Suprapubic skin (tissue), 4 donors: ENCODE results near the gene FBXO42. TPM values are rescaled to one million over a fixed set of nuclear protein-coding genes. Genes with fewer than 3 reads are reported as not detected.
A peak's percentile ranks its signal among the peaks of the same experiment; 100 is the strongest.

Source experiments
- DNase-seq, 2 donors: peaks; one replicate each; pipeline ENCODE4 v3.0.0-alpha.2; 2019; ENCODE audit warnings: low spot score in 2 of 2
- H3K27ac ChIP-seq: fragments of 200-600 bp; sonication (generic); one replicate; pipeline ENCODE4 v1.5.1; 2019
- H3K27me3 ChIP-seq: fragments of 200-600 bp; sonication (generic); one replicate; pipeline ENCODE4 v1.5.1; 2019
- H3K36me3 ChIP-seq: fragments of 200-600 bp; sonication (generic); one replicate; pipeline ENCODE4 v1.5.1; 2019
- H3K4me1 ChIP-seq: fragments of 200-600 bp; sonication (generic); one replicate; pipeline ENCODE4 v1.5.1; 2019
- H3K4me3 ChIP-seq: fragments of 200-600 bp; sonication (generic); one replicate; pipeline ENCODE4 v1.5.1; 2019; ENCODE audit warnings: mild to moderate bottlenecking
- H3K9me3 ChIP-seq: fragments of 200-600 bp; sonication (generic); one replicate; pipeline ENCODE4 v1.5.1; 2019
- EP300 ChIP-seq: sonication (generic); formaldehyde crosslinking; IDR thresholded peaks from one replicate; pipeline ENCODE4 v1.6.1; 2017; ENCODE audit warnings: antibody characterized with exemption
- POLR2A ChIP-seq, 2 donors: fragments of 450-650 bp; IDR thresholded peaks; one replicate each; pipeline ENCODE4 v1.6.1; 2017; ENCODE audit warnings: antibody characterized with exemption in 2 of 2, mild to moderate bottlenecking in 2 of 2, moderate library complexity in 2 of 2
- POLR2AphosphoS5 ChIP-seq, 3 donors: sonication (generic); formaldehyde crosslinking; IDR thresholded peaks; one replicate each; pipeline ENCODE4 v1.6.1; 2017; ENCODE audit warnings: antibody characterized with exemption in 3 of 3
- whole genome bisulfite sequencing: methylation state at CpG from one replicate; pipeline ENCODE4 v1.1.5; 2018; 5-methylcytosine and 5-hydroxymethylcytosine counted together
- total RNA-seq, 4 donors: library from RNA; depleted of rRNA; stranded (reverse); fragments of >200 nt; gene quantifications; one replicate each; pipeline ENCODE4 v1.1.0, GENCODE V29; 2016
- TF ChIP-seq, protein P1 (sequence below), 2 donors: fragments of 200-600 bp in 1 of 2; fragments of 450-650 bp in 1 of 2; sonication (generic) in 1 of 2; IDR thresholded peaks; one replicate each; pipeline ENCODE4 v1.5.1; 2016 to 2019; ENCODE audit warnings: antibody characterized with exemption in 2 of 2, mild to moderate bottlenecking in 1 of 2, moderate library complexity in 1 of 2

FBXO42 gene
- total RNA-seq, 4 donors from 2014 or later: 51.1 to 61.4 (median 55.5) TPM

- TF ChIP-seq POLR2AphosphoS5 (IDR thresholded peaks at IDR 0.05): no peak
- TF ChIP-seq POLR2A (IDR thresholded peaks at IDR 0.05): no peak
- TF ChIP-seq, protein P1, sequence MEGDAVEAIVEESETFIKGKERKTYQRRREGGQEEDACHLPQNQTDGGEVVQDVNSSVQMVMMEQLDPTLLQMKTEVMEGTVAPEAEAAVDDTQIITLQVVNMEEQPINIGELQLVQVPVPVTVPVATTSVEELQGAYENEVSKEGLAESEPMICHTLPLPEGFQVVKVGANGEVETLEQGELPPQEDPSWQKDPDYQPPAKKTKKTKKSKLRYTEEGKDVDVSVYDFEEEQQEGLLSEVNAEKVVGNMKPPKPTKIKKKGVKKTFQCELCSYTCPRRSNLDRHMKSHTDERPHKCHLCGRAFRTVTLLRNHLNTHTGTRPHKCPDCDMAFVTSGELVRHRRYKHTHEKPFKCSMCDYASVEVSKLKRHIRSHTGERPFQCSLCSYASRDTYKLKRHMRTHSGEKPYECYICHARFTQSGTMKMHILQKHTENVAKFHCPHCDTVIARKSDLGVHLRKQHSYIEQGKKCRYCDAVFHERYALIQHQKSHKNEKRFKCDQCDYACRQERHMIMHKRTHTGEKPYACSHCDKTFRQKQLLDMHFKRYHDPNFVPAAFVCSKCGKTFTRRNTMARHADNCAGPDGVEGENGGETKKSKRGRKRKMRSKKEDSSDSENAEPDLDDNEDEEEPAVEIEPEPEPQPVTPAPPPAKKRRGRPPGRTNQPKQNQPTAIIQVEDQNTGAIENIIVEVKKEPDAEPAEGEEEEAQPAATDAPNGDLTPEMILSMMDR (IDR thresholded peaks at IDR 0.05): no peak
- no peak for TF ChIP-seq EP300
- H3K27me3 ChIP-seq: no peaks in the 10 kb centered on the region
- H3K27ac ChIP-seq: no peak overlapping the region
- H3K9me3 ChIP-seq: no peaks in the 10 kb centered on the region
- H3K4me3 ChIP-seq: no peak overlapping the region
- H3K36me3 ChIP-seq: peaks cover 36% of the 10 kb centered on the region
- no peak for DNase-seq
- H3K4me1 ChIP-seq: peaks cover 11% of the 10 kb centered on the region
- WGBS: 87% methylated on average over 4 of the region's 4 CpGs
These were observed 95.8 kb downstream of the FBXO42 start for GRCh38 chr1:16256478-16256877.

DNA sequence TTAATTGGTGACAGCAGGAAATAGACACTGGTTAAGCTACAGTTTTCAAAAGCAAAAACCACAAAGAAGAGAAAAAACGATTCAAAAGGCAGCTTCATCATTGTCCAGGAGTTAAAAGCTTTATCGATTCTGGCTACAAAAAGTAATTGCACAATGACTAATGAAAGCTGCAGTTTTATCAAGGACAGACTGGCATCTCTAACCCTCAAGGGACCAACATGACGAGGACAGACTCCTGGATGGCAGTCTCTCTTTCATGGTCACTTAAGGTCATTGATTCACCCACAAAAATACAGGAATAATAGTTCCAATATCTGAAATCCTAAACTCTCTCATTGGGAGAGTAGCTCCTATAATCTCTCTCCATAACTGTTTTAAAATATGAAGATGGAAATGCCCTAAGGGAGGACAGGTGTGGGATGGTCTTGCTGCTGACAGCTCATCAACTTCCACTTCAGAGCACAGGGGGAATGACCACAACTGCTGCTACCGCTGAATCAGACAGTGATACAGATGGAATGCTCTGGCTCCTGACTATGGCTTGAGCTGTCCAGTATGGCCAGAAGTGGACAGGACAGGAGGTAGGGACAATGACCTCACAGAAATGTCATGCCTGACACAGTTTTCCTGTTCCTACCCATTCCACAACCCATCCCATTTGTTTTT, 97.9 kb downstream of the FBXO42 start:
- no peak for DNase-seq
- WGBS: 79% methylated on average over 4 of the region's 4 CpGs
- no peaks in the 10 kb centered on the region for H3K9me3 ChIP-seq
- H3K27me3 ChIP-seq: no peaks in the 10 kb centered on the region
- H3K4me3 ChIP-seq: no peak overlapping the region
- H3K27ac ChIP-seq: no peak overlapping the region
- TF ChIP-seq EP300 (no peak), POLR2A (IDR thresholded peaks at IDR 0.05) (no peak), POLR2AphosphoS5 (IDR thresholded peaks at IDR 0.05) (no peak)
- TF ChIP-seq, protein P1 (IDR thresholded peaks at IDR 0.05): no peak
- H3K36me3 ChIP-seq: peaks cover 44% of the 10 kb centered on the region
- H3K4me1 ChIP-seq: peaks cover 27% of the 10 kb centered on the region

DNA sequence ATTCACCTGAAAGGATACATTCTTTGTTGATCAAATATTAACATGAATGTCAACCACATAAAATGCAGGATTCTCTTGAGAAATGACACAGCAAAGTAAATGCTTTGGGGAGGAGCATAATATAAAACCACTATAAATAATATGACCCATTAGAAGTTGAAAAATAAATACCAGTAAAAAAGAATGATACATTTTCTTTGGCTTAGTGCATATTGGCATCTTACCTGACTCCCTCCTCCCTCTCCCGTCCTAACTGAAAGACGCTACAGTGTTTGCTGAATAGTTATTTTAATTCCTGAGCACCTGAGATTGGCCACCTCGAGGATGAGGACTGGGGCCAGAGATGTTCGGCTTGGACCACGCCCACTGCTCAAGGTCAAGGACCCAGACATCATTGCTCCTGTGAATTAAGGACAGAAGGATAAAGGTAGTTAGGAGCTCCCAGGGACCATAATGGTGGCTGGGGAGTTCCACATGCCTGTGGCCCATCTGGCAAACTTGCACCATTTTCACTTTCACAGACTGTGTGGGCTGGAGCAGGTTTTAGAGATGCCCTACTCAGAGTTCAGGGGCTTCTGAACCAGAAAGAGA, 98.9 kb downstream of the FBXO42 start:
- WGBS: 65% methylated on average over 5 of the region's 5 CpGs
- Histone ChIP-seq H3K4me3 (no peak overlapping the region), H3K36me3 (peaks cover 44% of the 10 kb centered on the region), H3K27me3 (no peaks in the 10 kb centered on the region), H3K27ac (no peak overlapping the region), H3K4me1 (peaks cover 37% of the 10 kb centered on the region), H3K9me3 (no peaks in the 10 kb centered on the region)
- no peak for TF ChIP-seq EP300
- no peak for TF ChIP-seq POLR2A (IDR thresholded peaks at IDR 0.05)
- TF ChIP-seq POLR2AphosphoS5 (IDR thresholded peaks at IDR 0.05): no peak
- TF ChIP-seq, protein P1 (IDR thresholded peaks at IDR 0.05): no peak
- no peak for DNase-seq

GRCh38 chr1:16252912-16253311, 99.4 kb downstream of the FBXO42 start:
- Histone ChIP-seq H3K27me3 (no peaks in the 10 kb centered on the region), H3K36me3 (peaks cover 44% of the 10 kb centered on the region), H3K9me3 (no peaks in the 10 kb centered on the region), H3K4me1 (peaks cover 42% of the 10 kb centered on the region), H3K4me3 (no peak overlapping the region), H3K27ac (no peak overlapping the region)
- no peak for TF ChIP-seq POLR2AphosphoS5 (IDR thresholded peaks at IDR 0.05)
- TF ChIP-seq, protein P1 (IDR thresholded peaks at IDR 0.05): no peak
- TF ChIP-seq EP300: no peak
- no peak for TF ChIP-seq POLR2A (IDR thresholded peaks at IDR 0.05)
- DNase-seq: no peak
- 77% methylated on average over 2 of the region's 2 CpGs for WGBS

DNA sequence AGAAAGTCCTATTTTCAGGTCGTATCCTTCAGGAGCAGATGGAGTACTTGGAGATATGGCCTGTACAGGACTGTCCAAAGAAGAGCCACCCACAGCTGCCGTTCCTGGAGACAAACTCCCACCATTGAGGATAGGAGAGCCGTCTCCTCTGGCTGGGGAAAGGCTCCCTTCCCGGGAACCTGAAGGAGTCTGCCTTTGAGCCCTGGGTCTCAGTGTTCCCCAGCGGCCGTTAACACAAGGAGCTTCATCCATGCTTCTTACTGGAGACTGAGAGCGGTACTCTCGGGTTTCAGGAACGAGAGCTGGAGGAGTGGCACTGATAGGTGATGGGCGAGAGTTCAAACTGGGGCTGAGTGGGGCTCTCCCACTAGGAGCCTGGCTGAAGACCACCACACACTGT, 100.9 kb downstream of the FBXO42 start:
- Histone ChIP-seq H3K4me3 (no peak overlapping the region), H3K27me3 (no peaks in the 10 kb centered on the region), H3K9me3 (no peaks in the 10 kb centered on the region), H3K27ac (peak overlapping the region; percentile 70), H3K36me3 (peaks cover 49% of the 10 kb centered on the region), H3K4me1 (peaks cover 55% of the 10 kb centered on the region)
- 84% methylated on average over 10 of the region's 10 CpGs for WGBS
- TF ChIP-seq POLR2AphosphoS5 (IDR thresholded peaks at IDR 0.05): no peak
- TF ChIP-seq, protein P1 (IDR thresholded peaks at IDR 0.05): no peak
- no peak for TF ChIP-seq POLR2A (IDR thresholded peaks at IDR 0.05)
- no peak for TF ChIP-seq EP300
- no peak for DNase-seq
